Loucy (cell line): ENCODE results near the gene MRPS12.

Experiments used
- CTCF ChIP-seq: fragments of 200-600 bp; sonication (generic); conservative IDR thresholded peaks from 2 replicates; pipeline ENCODE4 v1.5.1; 2014; ENCODE audit warnings: mild to moderate bottlenecking, antibody characterized with exemption, low read length
- EZH2phosphoT487 ChIP-seq: fragments of 200-600 bp; IDR thresholded peaks from 2 replicates; pipeline ENCODE4 v1.6.1; 2018; ENCODE audit warnings: antibody characterized with exemption, mild to moderate bottlenecking, moderate library complexity, borderline replicate concordance

DNA sequence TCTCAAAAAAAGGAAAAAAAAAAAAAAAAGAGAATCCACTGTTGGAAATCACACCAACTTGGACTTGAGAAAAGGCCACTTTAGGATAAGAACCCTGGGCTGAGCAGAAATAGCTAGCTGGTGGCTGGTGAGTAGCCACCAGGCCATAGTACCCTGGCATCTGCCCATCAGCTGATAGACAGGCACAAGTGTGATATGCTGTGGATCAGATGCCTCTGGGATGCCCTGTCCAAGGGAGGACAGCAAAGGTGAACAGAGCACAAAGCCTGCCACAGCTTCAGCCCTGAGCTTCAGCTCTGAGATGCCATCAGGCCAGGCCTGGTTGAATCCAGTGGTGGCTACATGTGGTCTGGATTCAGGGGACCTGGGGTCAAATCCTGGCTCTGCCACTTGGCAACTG lies 40.1 kb upstream of the MRPS12 start:
- TF ChIP-seq CTCF (no peak), EZH2phosphoT487 (no peak)
